Tibial artery (tissue), 4 donors: ENCODE results near the gene WDPCP.
"Not testable (repeated sequence)": the region's sequence is repeated elsewhere in the genome, so short reads cannot be mapped to it uniquely, and the experiment has no call there.

Experiments used
- DNase-seq, 2 donors: peaks; one replicate each; pipeline ENCODE4 v3.0.0-alpha.2; 2019
- H3K27ac ChIP-seq, 2 donors: fragments of 200-600 bp; sonication (generic) in 1 of 2; 1 replicate in 1 of 2; 2 replicates in 1 of 2; pipeline ENCODE4 v1.5.1; 2018 to 2019; ENCODE audit warnings: mild to moderate bottlenecking in 1 of 2
- H3K27me3 ChIP-seq, 2 donors: fragments of 200-600 bp; sonication (generic) in 1 of 2; one replicate each; pipeline versions ENCODE4 v1.5.1 to v1.6.0; 2016 to 2019
- H3K36me3 ChIP-seq, 3 donors: fragments of 200-600 bp; sonication (generic) in 2 of 3; one replicate each; pipeline ENCODE4 v1.5.1; 2016 to 2019; ENCODE audit warnings: mild to moderate bottlenecking in 2 of 3
- H3K4me1 ChIP-seq, 4 donors: fragments of 200-600 bp; sonication (generic) in 2 of 4; 1 replicate in 3 of 4; 2 replicates in 1 of 4; pipeline ENCODE4 v1.5.1; 2016 to 2019
- H3K4me3 ChIP-seq, 2 donors: fragments of 200-600 bp; sonication (generic) in 1 of 2; 1 replicate in 1 of 2; 2 replicates in 1 of 2; pipeline ENCODE4 v1.5.1; 2018 to 2019; ENCODE audit warnings: mild to moderate bottlenecking in 2 of 2
- H3K9me3 ChIP-seq, 3 donors: fragments of 200-600 bp; sonication (generic) in 1 of 3; one replicate each; pipeline ENCODE4 v1.5.1; 2016 to 2019
- intact Hi-C: fragments of 100-400 bp; cut with DNase I; formaldehyde crosslinking; loops from one replicate; pipeline ENCODE4 v1.15.0; 2023; ENCODE audit warnings: low total_unique reads
- TF ChIP-seq, protein P1 (sequence below), 2 experiments: fragments of 200-600 bp in 1 of 2; fragments of 450-650 bp in 1 of 2; IDR thresholded peaks; one replicate each; pipeline ENCODE4 v1.5.1; 2017 to 2019; ENCODE audit warnings: antibody characterized with exemption in 2 of 2, mild to moderate bottlenecking in 1 of 2, moderate library complexity in 1 of 2

The WDPCP gene

DNA sequence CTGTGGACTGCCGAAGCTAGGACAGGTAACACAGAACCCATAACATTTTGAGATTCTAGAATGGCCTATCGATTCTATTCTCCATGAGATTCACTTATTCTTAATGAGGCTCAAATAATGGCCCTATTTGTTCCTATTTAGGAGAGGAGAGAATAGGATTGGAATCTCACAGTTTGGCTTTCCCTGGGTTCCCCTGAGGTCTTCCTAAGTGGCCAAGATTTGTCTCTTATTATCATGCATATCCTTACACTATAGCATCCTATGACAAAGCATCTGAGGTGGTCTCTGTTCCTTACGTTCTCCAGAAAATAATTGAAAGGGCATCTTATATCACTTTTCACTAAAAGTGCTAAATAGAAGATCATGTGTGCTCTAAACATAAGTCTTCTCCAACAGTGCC is 9.5 kb downstream of the WDPCP start:
- Histone ChIP-seq H3K4me1 (peaks cover 0 to 13% (median 5%) of the 10 kb centered on the region in 4 donors), H3K36me3 (no peaks in the 10 kb centered on the region), H3K9me3 (no peaks in the 10 kb centered on the region), H3K4me3 (no peak overlapping the region), H3K27ac (no peak overlapping the region), H3K27me3 (no peaks in the 10 kb centered on the region)
- TF ChIP-seq, protein P1, sequence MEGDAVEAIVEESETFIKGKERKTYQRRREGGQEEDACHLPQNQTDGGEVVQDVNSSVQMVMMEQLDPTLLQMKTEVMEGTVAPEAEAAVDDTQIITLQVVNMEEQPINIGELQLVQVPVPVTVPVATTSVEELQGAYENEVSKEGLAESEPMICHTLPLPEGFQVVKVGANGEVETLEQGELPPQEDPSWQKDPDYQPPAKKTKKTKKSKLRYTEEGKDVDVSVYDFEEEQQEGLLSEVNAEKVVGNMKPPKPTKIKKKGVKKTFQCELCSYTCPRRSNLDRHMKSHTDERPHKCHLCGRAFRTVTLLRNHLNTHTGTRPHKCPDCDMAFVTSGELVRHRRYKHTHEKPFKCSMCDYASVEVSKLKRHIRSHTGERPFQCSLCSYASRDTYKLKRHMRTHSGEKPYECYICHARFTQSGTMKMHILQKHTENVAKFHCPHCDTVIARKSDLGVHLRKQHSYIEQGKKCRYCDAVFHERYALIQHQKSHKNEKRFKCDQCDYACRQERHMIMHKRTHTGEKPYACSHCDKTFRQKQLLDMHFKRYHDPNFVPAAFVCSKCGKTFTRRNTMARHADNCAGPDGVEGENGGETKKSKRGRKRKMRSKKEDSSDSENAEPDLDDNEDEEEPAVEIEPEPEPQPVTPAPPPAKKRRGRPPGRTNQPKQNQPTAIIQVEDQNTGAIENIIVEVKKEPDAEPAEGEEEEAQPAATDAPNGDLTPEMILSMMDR (IDR thresholded peaks at IDR 0.05), result no peak
- no peak for DNase-seq
- intact Hi-C loops, result no loop called here

DNA sequence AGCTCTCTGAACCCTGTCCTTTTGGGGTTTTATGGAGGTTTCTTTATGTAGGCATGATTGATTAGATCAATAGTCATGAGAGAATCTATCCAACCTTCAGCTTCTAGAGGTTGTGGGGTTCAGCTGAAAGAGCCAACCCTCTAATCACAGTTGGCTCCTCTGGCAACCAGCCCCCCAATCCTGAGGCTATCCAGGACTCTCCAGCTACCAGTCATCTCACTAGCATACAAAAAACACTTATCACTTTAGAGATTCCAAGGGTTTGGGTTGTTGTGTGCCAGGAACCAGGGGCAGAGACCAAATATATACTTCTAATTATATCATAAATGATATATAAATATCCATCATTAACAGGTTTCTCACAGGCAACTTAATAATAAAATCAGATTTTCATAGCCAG is 11.7 kb downstream of the WDPCP start:
- intact Hi-C loops, result no loop called here
- H3K27ac ChIP-seq, result no peak overlapping the region
- no peaks in the 10 kb centered on the region for H3K27me3 ChIP-seq
- no peaks in the 10 kb centered on the region for H3K36me3 ChIP-seq
- no peak for DNase-seq
- TF ChIP-seq, protein P1 (IDR thresholded peaks at IDR 0.05), result no peak
- H3K4me1 ChIP-seq, result peaks cover 0 to 14% (median 3%) of the 10 kb centered on the region in 4 donors
- no peak overlapping the region for H3K4me3 ChIP-seq
- no peaks in the 10 kb centered on the region for H3K9me3 ChIP-seq

DNA sequence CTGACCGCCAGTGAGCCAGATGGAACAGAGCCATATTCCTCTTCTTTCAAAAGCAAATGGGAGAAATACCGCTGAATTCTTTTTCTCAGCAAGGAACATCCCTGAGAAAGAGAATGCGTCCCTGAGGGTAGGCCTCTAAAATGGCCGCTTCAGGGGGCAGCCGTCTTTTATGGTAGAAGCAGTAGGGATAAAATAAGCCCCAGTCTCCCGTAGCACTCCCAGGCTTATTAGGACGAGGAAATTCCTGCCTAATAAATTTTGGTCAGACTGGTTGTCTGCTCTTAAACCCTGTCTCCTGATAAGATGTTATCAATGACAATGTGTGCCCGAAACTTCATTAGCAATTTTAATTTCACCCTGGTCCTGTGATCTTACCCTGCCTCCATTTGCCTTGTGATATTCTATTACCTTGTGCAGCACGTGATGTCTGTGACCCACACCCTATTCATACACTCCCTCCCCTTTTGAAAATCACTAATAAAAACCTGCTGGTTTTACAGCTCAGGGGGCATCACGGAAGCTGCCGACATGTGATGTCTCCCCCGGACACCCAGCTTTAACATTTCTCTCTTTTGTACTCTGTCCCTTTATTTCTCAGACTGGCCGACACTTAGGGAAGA is 14.4 kb downstream of the WDPCP start:
- H3K9me3 ChIP-seq, H3K4me3 ChIP-seq, H3K27ac ChIP-seq, intact Hi-C loops, H3K4me1 ChIP-seq, DNase-seq, H3K27me3 ChIP-seq, H3K36me3 ChIP-seq: not testable (repeated sequence)

DNA sequence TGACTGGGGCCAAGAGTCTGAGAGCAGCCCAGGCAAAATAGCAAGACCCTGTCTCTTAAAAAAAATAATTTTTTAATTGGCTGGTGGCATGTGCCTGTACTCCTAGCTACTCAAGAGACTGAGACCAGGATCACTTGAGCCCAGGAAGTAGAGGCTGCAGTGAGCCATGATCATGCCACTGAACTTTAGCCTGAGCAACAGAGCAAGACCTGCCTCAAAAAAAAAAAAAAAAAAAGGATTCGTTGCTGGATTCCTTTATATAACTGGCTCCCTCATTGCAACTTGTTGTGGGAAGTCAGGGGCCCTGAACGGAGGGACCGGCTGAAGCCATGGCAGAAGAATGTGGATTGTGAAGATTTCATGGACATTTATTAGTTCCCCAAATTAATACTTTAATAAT is 15.3 kb downstream of the WDPCP start:
- DNase-seq, H3K27ac ChIP-seq, intact Hi-C loops, H3K9me3 ChIP-seq, H3K36me3 ChIP-seq, H3K4me1 ChIP-seq, H3K27me3 ChIP-seq, H3K4me3 ChIP-seq: not testable (repeated sequence)

DNA sequence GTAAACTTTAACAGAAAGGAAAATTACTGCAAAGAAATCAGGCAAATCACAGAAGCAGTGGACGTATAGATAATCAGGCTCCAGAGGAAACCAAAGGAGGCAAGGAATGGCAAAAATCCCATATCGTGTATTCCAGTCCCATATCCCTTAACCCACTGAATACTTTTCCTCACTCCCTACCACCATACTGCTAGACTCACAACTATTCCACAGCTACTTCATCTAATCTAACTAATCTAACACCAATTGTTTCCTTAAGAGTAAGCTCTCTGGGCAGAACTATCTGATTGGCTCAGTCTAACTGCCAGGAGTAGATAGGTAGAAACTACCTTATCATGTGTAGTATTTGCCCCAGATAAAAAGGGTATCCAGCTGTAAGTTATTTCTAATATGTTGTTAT is 16.3 kb downstream of the WDPCP start:
- Histone ChIP-seq H3K27ac (no peak overlapping the region), H3K9me3 (peaks cover 0 to 3% (median 0%) of the 10 kb centered on the region in 3 donors), H3K27me3 (no peaks in the 10 kb centered on the region), H3K4me3 (no peak overlapping the region), H3K4me1 (peaks cover 0 to 6% (median 0%) of the 10 kb centered on the region in 4 donors), H3K36me3 (peaks cover 0 to 3% (median 0%) of the 10 kb centered on the region in 3 donors)
- TF ChIP-seq, protein P1 (IDR thresholded peaks at IDR 0.05), result no peak
- intact Hi-C loops, result no loop called here
- DNase-seq, result no peak

DNA sequence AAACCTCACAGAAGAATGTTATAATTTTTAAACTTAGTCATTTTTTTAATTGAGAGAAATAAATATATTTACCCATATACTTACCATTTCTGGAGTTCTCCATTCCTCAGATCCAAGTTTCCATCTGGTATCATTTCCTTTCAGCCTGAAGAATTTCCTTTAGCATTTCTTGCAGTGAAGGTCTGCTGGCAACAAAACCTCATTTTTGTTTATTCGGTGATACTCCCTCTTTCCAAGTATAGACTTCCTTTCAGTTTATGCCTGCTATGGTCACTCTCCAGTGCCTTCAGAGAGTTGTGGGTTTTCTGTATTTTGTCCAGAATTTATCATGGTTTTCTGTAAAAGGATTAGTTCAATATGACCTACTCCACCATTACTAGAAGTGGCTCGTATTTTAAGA is 17.0 kb downstream of the WDPCP start:
- no peak for DNase-seq
- H3K27ac ChIP-seq, result no peak overlapping the region
- peaks cover 0 to 3% (median 0%) of the 10 kb centered on the region in 3 donors for H3K9me3 ChIP-seq
- no peak overlapping the region for H3K4me3 ChIP-seq
- TF ChIP-seq, protein P1 (IDR thresholded peaks at IDR 0.05), result no peak
- H3K4me1 ChIP-seq, result peaks cover 0 to 6% (median 0%) of the 10 kb centered on the region in 4 donors
- peaks cover 0 to 3% (median 0%) of the 10 kb centered on the region in 3 donors for H3K36me3 ChIP-seq
- intact Hi-C loops, result no loop called here
- H3K27me3 ChIP-seq, result no peaks in the 10 kb centered on the region

DNA sequence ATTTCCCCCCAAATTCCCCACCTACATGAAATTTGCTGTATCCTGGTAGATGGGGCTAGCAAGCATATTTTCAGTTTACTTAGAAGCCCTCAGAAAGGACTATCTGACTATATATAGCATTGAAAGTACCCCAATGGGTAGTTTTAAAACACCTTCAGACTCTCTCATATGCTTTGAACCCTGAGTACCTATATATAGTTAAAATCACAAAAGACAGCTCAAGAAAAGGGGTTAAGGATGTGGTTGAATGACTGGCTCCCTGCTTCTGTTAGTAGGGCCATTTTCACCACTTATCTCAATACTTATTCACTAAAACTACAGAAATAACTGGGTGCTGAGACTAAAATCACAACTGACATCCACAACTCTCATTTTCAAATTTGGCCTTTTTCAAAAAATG is 18.5 kb downstream of the WDPCP start:
- intact Hi-C loops, result no loop called here

More for the DNA sequence above, 18.5 kb downstream of the WDPCP start:
- Histone ChIP-seq H3K9me3 (peaks cover 0 to 3% (median 0%) of the 10 kb centered on the region in 3 donors), H3K27me3 (no peaks in the 10 kb centered on the region), H3K36me3 (peaks cover 0 to 3% (median 0%) of the 10 kb centered on the region in 3 donors), H3K4me3 (no peak overlapping the region), H3K4me1 (peaks cover 0 to 6% (median 0%) of the 10 kb centered on the region in 4 donors), H3K27ac (no peak overlapping the region)
- no peak for DNase-seq
- TF ChIP-seq, protein P1 (IDR thresholded peaks at IDR 0.05), result no peak
